ENCODE data around the gene ZNF587. TPM values are rescaled to one million over a fixed set of nuclear protein-coding genes. Genes with fewer than 3 reads are reported as not detected.
A peak's percentile ranks its signal among the peaks of the same experiment; 100 is the strongest.

The ZNF587 gene
- total and polyA plus RNA-seq, 2 of the 8 experiments (the other 6 are each of a cell fraction or from before 2014, with no cell fraction given), result 18.1 to 42.1 TPM

DNA sequence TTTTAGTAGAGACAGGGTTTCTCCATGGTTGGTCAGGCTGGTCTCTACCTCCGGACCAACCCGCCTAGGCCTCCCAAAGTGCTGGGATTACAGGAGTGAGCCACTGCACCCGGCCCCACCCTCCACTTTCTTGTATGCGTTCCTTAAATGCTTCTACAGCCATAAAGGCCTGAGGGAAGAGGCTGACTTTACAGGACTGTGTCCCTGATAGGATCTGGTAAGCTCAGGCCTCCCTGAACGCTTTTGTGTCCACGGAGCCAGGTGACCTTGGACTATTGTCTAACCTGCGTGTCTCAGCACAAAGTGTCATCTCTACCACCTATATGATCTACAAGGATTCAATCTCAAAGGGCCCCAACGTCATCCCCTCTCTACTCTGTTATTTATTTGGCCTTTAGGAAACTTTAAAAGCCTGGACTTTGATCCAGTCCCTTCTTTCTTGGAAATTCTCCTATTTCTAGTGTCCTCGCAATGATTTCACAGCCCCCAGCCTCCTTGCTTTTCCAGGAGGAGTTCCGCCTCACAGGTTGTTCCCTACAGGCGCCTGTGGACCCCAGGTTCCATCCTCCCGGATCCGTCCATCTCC is 35.6 kb upstream of the ZNF587 start:
- Histone ChIP-seq H3K79me2 (ENCODE audit: control insufficient read depth in 1 of 2, insufficient read depth in 2 of 2, low read length in 2 of 2) (peaks cover 0 to 8% of the 10 kb centered on the region in 2 experiments; a peak in 2 of 4 replicates), H3K56ac (replicated peaks; ENCODE audit: insufficient read length, low read depth, low read length) (no peak overlapping the region), H2BK120ac (replicated peaks; ENCODE audit: low read depth, low read length) (no peak overlapping the region), H4K91ac (replicated peaks; ENCODE audit: insufficient read length, low read length) (no peak overlapping the region), H3K79me1 (ENCODE audit: low read depth, low read length) (0 out of 2 replicates have a peak, but pooled peaks cover 2% of the 10 kb centered on the region), H3K14ac (ENCODE audit: insufficient read length) (no peak overlapping the region), H3K9me3 (ENCODE audit: insufficient read depth in 2 of 2, low read depth in 1 of 2, low read length in 1 of 2) (no peaks in the 10 kb centered on the region), H2BK20ac (ENCODE audit: low read length) (no peak overlapping the region), H2BK15ac (ENCODE audit: low read length) (no peak overlapping the region), H3K36me3 (ENCODE audit: control insufficient read depth in 2 of 4, insufficient read depth in 4 of 4, low read length in 3 of 4) (peaks cover 2 to 14% (median 7%) of the 10 kb centered on the region in 4 experiments; a peak in 5 of 8 replicates), H3K9ac (replicated peaks in 1 of 4; ENCODE audit: extremely low read depth in 1 of 4, low read depth in 3 of 4, low read length in 3 of 4) (peak overlapping the region; percentile 85 to 94 (median 90)), H2AK5ac (ENCODE audit: low read depth, low read length) (no peak overlapping the region), H2BK12ac (ENCODE audit: low read depth, low read length) (no peak overlapping the region), H3K18ac (ENCODE audit: extremely low read depth, low read length) (no peak overlapping the region), H3K4me3 (ENCODE audit: extremely low read depth in 1 of 4, insufficient read depth in 2 of 4, low read depth in 3 of 4, low read length in 4 of 4) (peak overlapping the region; percentile 84 to 99 (median 87)), H3K4me1 (replicated peaks in 1 of 4; ENCODE audit: control insufficient read depth in 3 of 4, insufficient read depth in 4 of 4, low read length in 3 of 4) (peaks cover 0 to 4% (median 3%) of the 10 kb centered on the region in 4 experiments; a peak in 5 of 7 replicates), H3K27ac (ENCODE audit: low read depth, low read length) (no peak overlapping the region; the same call in 1 of the 2 replicates), H2AFZ (ENCODE audit: low read length) (0 out of 2 replicates have a peak overlapping the region, but pooled peaks have one; percentile 34), H3K27me3 (replicated peaks in 1 of 4; ENCODE audit: control insufficient read depth in 3 of 4, extremely low read depth in 1 of 4, insufficient read depth in 3 of 4, low read length in 3 of 4) (no peaks in the 10 kb centered on the region), H2BK5ac (ENCODE audit: low read depth, low read length) (peak overlapping the region; percentile 12; the same call in 1 of the 2 replicates), H4K20me1 (replicated peaks in 1 of 2; ENCODE audit: control insufficient read depth in 1 of 2, insufficient read depth in 2 of 2, low read length in 2 of 2) (peaks cover 0 to 6% of the 10 kb centered on the region in 2 experiments), H3K23ac (ENCODE audit: insufficient read length) (no peak overlapping the region), H4K8ac (ENCODE audit: extremely low read depth, insufficient read depth, low read length) (no peak overlapping the region), H3K23me2 (ENCODE audit: low read depth, low read length) (peaks cover 4% of the 10 kb centered on the region), H3K4ac (replicated peaks; ENCODE audit: insufficient read length, low read depth, low read length) (no peak overlapping the region), H3K4me2 (ENCODE audit: insufficient read depth in 1 of 2, low read depth in 2 of 2, low read length in 2 of 2) (peak overlapping the region; percentile 90 to 94), H4K5ac (ENCODE audit: insufficient read length, low read depth, low read length) (no peak overlapping the region)
- DNase-seq (ENCODE audit: low read depth in 1 of 2, low spot score in 2 of 2) (no peak), FAIRE-seq (no peak)
- POLR2A ChIA-PET (ENCODE audit: partially characterized antibody), result interaction anchor here (0.7 to 3.5 kb wide), 5 partner anchors 9 to 105 kb away, joined by 3 to 36 read pairs (median 6); partner anchors contain the start of genes ZNF154 and ZNF586
- WGBS, 2 experiments (ENCODE audit: extremely low coverage in 1 of 2, insufficient coverage in 1 of 2, insufficient read length in 1 of 2, insufficient replicate concordance in 2 of 2, low coverage in 1 of 2, low lambda C conversion rate in 2 of 2, missing lambda C conversion rate in 1 of 2), result 30% methylated on average over 12 of the region's 13 CpGs; no CpG with 5 or more reads in 1 of the 2 experiments
- TF ChIP-seq GTF2F1 (IDR thresholded peaks at IDR 0.05; ENCODE audit: borderline replicate concordance, low read depth, low read length) (no peak), ATF2 (IDR thresholded peaks at IDR 0.05; ENCODE audit: low read length) (no peak), CHD2 (IDR thresholded peaks at IDR 0.05; ENCODE audit: low read length) (no peak)
- CTCF ChIA-PET (ENCODE audit: partially characterized antibody), result interaction anchor here (0.6 to 1.6 kb wide), 3 partner anchors 17 to 89 kb away, joined by 3 to 4 read pairs (median 3); no protein-coding TSS in a partner anchor

Data from H1 (cell line).